Naive B cell (primary cell): ENCODE results near the gene MNAT1. TPM values are rescaled to one million over a fixed set of nuclear protein-coding genes. Genes with fewer than 3 reads are reported as not detected.

ENCODE experiments used
- ATAC-seq, 2 donors: fragments of 150-1000 bp; cut with Tn5 transposase; 2 replicates each; pipeline ENCODE4 v1.10.0; 2021; ENCODE audit warnings: low read depth in 2 of 2, mild to moderate bottlenecking in 2 of 2, moderate library complexity in 2 of 2
- DNase-seq: peaks from one replicate; pipeline ENCODE4 v3.0.0; 2022
- H3K27ac Mint-ChIP-seq, 6 donors: one replicate each; pipeline ENCODE4 v1.8.0; 2020 to 2022; ENCODE audit warnings: mild to moderate bottlenecking in 6 of 6, mixed read lengths in 6 of 6, moderate library complexity in 5 of 6, inconsistent platforms in 2 of 6
- H3K27me3 Mint-ChIP-seq, 3 donors: one replicate each; pipeline ENCODE4 v1.8.0; 2021 to 2022; ENCODE audit warnings: mixed read lengths in 3 of 3, mild to moderate bottlenecking in 1 of 3
- H3K36me3 Mint-ChIP-seq, 2 donors: one replicate each; pipeline ENCODE4 v1.8.0; 2020 to 2022; ENCODE audit warnings: mixed read lengths in 2 of 2, inconsistent platforms in 1 of 2, mild to moderate bottlenecking in 1 of 2
- H3K4me1 Mint-ChIP-seq, 3 donors: one replicate each; pipeline ENCODE4 v1.8.0; 2020 to 2022; ENCODE audit warnings: mixed read lengths in 3 of 3, inconsistent platforms in 1 of 3, mild to moderate bottlenecking in 1 of 3, moderate library complexity in 1 of 3
- H3K4me3 Mint-ChIP-seq, 8 donors: one replicate each; pipeline ENCODE4 v1.8.0; 2020 to 2022; ENCODE audit warnings: mild to moderate bottlenecking in 8 of 8, mixed read lengths in 8 of 8, moderate library complexity in 8 of 8, inconsistent platforms in 2 of 8
- H3K9me3 Mint-ChIP-seq, 7 donors: one replicate each; pipeline ENCODE4 v1.8.0; 2020 to 2022; ENCODE audit warnings: mixed read lengths in 7 of 7, mild to moderate bottlenecking in 5 of 7, inconsistent platforms in 2 of 7, moderate library complexity in 1 of 7
- polyA plus RNA-seq, 6 donors: library from polyadenylated mRNA; unstranded; fragments of 300-500 nt; fragmentation: Illumina TruSeq; gene quantifications; one replicate each; pipeline ENCODE4 v1.2.3, GENCODE V29; 2021; ENCODE audit warnings: low read depth in 6 of 6

MNAT1 gene
- polyA plus RNA-seq, 6 donors from 2014 or later: 14.5 to 27.4 (median 22.1) TPM

GRCh38 chr14:60944204-60944603 is 209.6 kb downstream of the MNAT1 start:
- peaks cover 0 to under 1% (median 0%) of the 10 kb centered on the region in 7 donors for H3K9me3 Mint-ChIP-seq
- DNase-seq (no peak), ATAC-seq (no peak)
- no peak overlapping the region for H3K27ac Mint-ChIP-seq
- no peaks in the 10 kb centered on the region for H3K27me3 Mint-ChIP-seq
- H3K36me3 Mint-ChIP-seq: peaks cover 11 to 17% of the 10 kb centered on the region in 2 donors
- H3K4me1 Mint-ChIP-seq: peaks cover 0 to 5% (median 1%) of the 10 kb centered on the region in 3 donors
- H3K4me3 Mint-ChIP-seq: no peak overlapping the region

GRCh38 chr14:60945984-60946383 is 211.4 kb downstream of the MNAT1 start:
- no peaks in the 10 kb centered on the region for H3K4me1 Mint-ChIP-seq
- no peak overlapping the region for H3K4me3 Mint-ChIP-seq
- H3K27me3 Mint-ChIP-seq: no peaks in the 10 kb centered on the region
- DNase-seq (no peak), ATAC-seq (no peak)
- H3K9me3 Mint-ChIP-seq: no peaks in the 10 kb centered on the region
- H3K36me3 Mint-ChIP-seq: peaks cover 11 to 14% of the 10 kb centered on the region in 2 donors
- peak overlapping the region in 2 of 6 donors; percentile 3 to 95 for H3K27ac Mint-ChIP-seq

DNA sequence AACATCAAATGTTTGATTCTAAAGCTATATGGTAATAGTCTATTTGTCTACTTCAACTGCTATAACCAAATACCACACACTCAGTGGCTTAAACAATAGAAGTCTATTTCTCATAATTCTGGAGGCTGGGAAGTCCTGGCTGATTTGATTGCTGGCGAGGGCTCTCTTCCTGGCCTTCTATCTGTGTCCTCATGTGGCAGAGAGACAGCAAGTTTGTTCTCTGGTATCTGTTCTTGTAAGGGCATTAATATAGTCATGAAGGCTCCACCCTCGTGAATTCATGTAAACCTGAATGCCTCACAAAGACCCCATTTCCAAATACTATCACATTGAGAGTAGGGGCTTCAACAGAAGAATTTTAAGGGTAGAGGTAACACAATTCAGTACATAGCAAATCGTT is 212.2 kb downstream of the MNAT1 start:
- peaks cover 11 to 14% of the 10 kb centered on the region in 2 donors for H3K36me3 Mint-ChIP-seq
- no peaks in the 10 kb centered on the region for H3K27me3 Mint-ChIP-seq
- H3K9me3 Mint-ChIP-seq: no peaks in the 10 kb centered on the region
- ATAC-seq: no peak
- no peak overlapping the region for H3K4me3 Mint-ChIP-seq
- H3K4me1 Mint-ChIP-seq: no peaks in the 10 kb centered on the region
- no peak for DNase-seq
- H3K27ac Mint-ChIP-seq: no peak overlapping the region

GRCh38 chr14:60951776-60952435 is 217.3 kb downstream of the MNAT1 start:
- ATAC-seq: no peak
- Mint-ChIP-seq H3K4me3 (no peak overlapping the region), H3K27me3 (no peaks in the 10 kb centered on the region), H3K4me1 (no peaks in the 10 kb centered on the region), H3K27ac (no peak overlapping the region), H3K9me3 (peaks cover 6 to 28% (median 16%) of the 10 kb centered on the region in 7 donors), H3K36me3 (peaks cover 9 to 14% of the 10 kb centered on the region in 2 donors)
- DNase-seq: no peak

DNA sequence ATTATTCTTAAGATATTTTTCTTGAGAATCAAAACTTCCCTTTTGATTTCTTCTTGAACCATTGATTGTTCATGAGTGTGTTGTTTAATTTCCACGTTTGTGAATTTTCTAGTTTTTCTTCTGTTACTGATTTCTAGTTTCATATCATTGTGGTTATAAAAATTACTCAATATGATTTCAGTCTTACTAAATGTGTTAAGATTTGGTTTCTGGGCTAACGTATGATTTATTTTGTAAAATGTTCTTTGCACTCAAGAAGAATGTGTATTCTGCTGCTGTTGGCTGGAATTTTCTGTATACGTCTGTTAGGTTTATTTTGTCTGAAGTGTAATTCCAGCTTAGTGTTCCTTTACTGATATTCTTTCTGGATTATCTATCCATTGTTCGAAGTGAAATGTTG is 221.6 kb downstream of the MNAT1 start:
- H3K4me3 Mint-ChIP-seq: no peak overlapping the region
- ATAC-seq (no peak), DNase-seq (no peak)
- peaks cover 20 to 67% (median 51%) of the 10 kb centered on the region in 7 donors for H3K9me3 Mint-ChIP-seq
- peaks cover 31 to 43% of the 10 kb centered on the region in 2 donors for H3K36me3 Mint-ChIP-seq
- no peaks in the 10 kb centered on the region for H3K27me3 Mint-ChIP-seq
- peaks cover 0 to under 1% (median 0%) of the 10 kb centered on the region in 3 donors for H3K4me1 Mint-ChIP-seq
- H3K27ac Mint-ChIP-seq: no peak overlapping the region

DNA sequence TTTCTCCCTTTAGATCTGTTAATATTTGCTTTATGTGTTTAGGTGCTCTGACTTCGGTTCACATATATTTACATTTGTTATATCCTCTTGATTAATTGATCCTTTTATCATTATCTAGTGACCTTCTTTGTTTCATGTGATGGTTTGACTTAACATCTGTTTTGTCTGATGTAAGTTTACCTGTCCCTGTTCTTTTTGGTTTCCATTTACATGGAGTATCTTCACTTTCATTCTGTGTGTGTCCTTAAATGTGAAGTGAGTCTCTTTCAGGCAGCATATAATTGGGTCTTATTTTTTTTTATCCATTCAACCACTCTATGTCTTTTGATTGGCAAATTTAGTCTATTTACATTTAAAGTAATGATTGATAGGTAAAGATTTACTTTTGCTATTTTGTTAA is 222.1 kb downstream of the MNAT1 start:
- no peak for DNase-seq
- peaks cover 23 to 70% (median 51%) of the 10 kb centered on the region in 7 donors for H3K9me3 Mint-ChIP-seq
- ATAC-seq: no peak
- peaks cover 0 to 4% (median 0%) of the 10 kb centered on the region in 3 donors for H3K4me1 Mint-ChIP-seq
- no peak overlapping the region for H3K4me3 Mint-ChIP-seq
- H3K27ac Mint-ChIP-seq: no peak overlapping the region
- peaks cover 31 to 47% of the 10 kb centered on the region in 2 donors for H3K36me3 Mint-ChIP-seq
- no peaks in the 10 kb centered on the region for H3K27me3 Mint-ChIP-seq

DNA sequence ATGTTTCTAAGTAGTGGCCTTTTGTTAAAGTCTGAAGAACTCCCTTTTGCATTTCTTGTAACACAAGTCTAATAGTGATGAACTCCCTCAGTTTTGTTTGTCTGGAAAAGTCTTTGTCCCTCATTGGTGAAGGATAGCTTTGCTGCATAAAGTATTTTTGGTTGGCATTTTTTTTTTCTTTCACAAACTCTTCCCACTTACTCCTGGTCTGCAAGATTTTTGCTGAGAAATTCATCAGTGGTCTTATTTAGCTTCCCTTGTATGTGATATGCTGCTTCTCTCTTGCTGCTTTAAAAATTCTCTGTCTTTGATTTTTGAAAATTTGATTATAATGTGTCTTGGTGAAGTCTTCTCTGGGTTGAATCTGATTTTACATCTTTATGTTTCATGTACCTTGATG is 223.6 kb downstream of the MNAT1 start:
- Mint-ChIP-seq H3K4me3 (peak overlapping the region in 1 of 8 donors; percentile 12), H3K36me3 (peaks cover 31 to 48% of the 10 kb centered on the region in 2 donors), H3K27ac (no peak overlapping the region), H3K27me3 (no peaks in the 10 kb centered on the region), H3K9me3 (peaks cover 23 to 70% (median 51%) of the 10 kb centered on the region in 7 donors), H3K4me1 (peaks cover 0 to 4% (median 0%) of the 10 kb centered on the region in 3 donors)
- ATAC-seq (no peak), DNase-seq (no peak)

DNA sequence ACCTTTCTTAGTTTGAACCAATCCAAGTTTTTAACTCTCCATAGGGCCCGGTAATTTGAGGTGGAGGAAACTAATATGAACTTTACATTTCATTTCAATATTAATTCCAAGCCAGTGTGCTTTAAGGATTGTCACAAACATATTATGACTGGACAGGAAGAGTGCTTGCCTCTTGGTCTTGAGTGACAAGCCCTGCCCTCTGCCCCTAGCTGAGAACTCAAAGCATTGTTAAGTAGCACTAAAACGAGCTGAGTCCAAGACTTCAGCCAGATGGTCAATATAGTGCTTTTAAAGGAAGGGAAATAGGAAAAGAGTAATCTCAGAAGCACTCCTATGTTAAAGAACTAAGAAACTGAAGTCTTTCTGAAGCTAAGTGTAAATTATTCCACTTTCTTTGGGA is 229.2 kb downstream of the MNAT1 start:
- Mint-ChIP-seq H3K36me3 (peaks cover 7 to 27% of the 10 kb centered on the region in 2 donors), H3K4me3 (no peak overlapping the region), H3K27ac (no peak overlapping the region), H3K27me3 (no peaks in the 10 kb centered on the region), H3K9me3 (peaks cover 6 to 24% (median 15%) of the 10 kb centered on the region in 7 donors), H3K4me1 (peaks cover 0 to 8% (median 0%) of the 10 kb centered on the region in 3 donors)
- ATAC-seq (no peak), DNase-seq (no peak)

- no peaks in the 10 kb centered on the region for H3K27me3 Mint-ChIP-seq
- H3K4me3 Mint-ChIP-seq: no peak overlapping the region
- no peak overlapping the region for H3K27ac Mint-ChIP-seq
- peaks cover 0 to 8% (median 0%) of the 10 kb centered on the region in 3 donors for H3K4me1 Mint-ChIP-seq
- H3K9me3 Mint-ChIP-seq: peaks cover 2 to 12% (median 8%) of the 10 kb centered on the region in 7 donors
- ATAC-seq: no peak
- peaks cover 7 to 18% of the 10 kb centered on the region in 2 donors for H3K36me3 Mint-ChIP-seq
- no peak for DNase-seq
Observed at GRCh38 chr14:60964904-60965303, 230.3 kb downstream of the MNAT1 start.

GRCh38 chr14:60965402-60965801 is 230.8 kb downstream of the MNAT1 start:
- Mint-ChIP-seq H3K4me3 (no peak overlapping the region), H3K36me3 (peaks cover 3 to 13% of the 10 kb centered on the region in 2 donors), H3K27me3 (no peaks in the 10 kb centered on the region), H3K9me3 (peaks cover 0 to 7% (median 3%) of the 10 kb centered on the region in 7 donors), H3K4me1 (peaks cover 0 to 8% (median 0%) of the 10 kb centered on the region in 3 donors), H3K27ac (no peak overlapping the region)
- DNase-seq (no peak), ATAC-seq (no peak)

DNA sequence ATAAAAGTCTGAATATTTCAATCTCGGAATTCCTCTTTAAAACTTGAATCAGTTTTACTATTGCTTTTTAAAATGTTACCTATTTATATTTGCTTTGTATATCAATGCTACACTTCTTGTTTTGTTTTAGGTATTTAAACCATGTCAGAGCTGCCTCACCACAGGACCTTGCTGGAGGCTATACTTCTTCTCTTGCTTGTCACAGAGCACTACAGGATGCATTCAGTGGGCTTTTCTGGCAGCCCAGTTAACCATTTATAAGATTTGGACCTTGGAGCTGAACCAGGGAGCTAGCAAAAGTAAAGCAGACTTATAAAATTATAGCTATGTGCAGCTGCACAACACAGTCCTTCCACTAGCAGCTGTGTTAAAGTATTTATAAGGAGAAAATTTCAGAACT is 233.5 kb downstream of the MNAT1 start:
- Mint-ChIP-seq H3K36me3 (no peaks in the 10 kb centered on the region), H3K4me3 (no peak overlapping the region), H3K9me3 (no peaks in the 10 kb centered on the region), H3K27me3 (no peaks in the 10 kb centered on the region), H3K4me1 (peaks cover 0 to 4% (median 0%) of the 10 kb centered on the region in 3 donors), H3K27ac (no peak overlapping the region)
- no peak for ATAC-seq
- no peak for DNase-seq

- no peak overlapping the region for H3K4me3 Mint-ChIP-seq
- DNase-seq (no peak), ATAC-seq (no peak)
- H3K36me3 Mint-ChIP-seq: no peaks in the 10 kb centered on the region
- peaks cover 0 to 4% (median 0%) of the 10 kb centered on the region in 3 donors for H3K4me1 Mint-ChIP-seq
- no peaks in the 10 kb centered on the region for H3K27me3 Mint-ChIP-seq
- H3K27ac Mint-ChIP-seq: no peak overlapping the region
- no peaks in the 10 kb centered on the region for H3K9me3 Mint-ChIP-seq
Observed at GRCh38 chr14:60968671-60969070, 234.1 kb downstream of the MNAT1 start.

DNA sequence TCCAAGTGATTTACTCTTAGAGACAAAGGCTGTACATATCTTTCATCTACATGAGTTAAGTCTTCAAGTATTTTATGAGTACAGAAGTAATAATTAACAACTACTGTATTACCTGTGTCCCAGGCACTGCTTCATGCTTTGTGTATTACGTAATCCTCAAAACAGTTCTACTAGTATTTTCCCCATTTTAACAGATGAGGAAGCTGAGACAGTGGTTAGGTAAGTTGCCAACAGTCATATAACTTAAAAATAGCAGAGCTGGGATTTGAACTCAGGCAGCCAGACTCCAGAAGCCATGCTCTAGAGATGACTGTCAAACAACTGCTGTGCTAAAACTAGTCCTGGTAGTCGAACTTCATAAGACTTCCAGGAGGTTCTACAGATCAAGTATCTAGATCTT is 235.6 kb downstream of the MNAT1 start:
- no peaks in the 10 kb centered on the region for H3K9me3 Mint-ChIP-seq
- H3K36me3 Mint-ChIP-seq: peaks cover 0 to 4% of the 10 kb centered on the region in 2 donors
- H3K4me1 Mint-ChIP-seq: peaks cover 0 to 4% (median 0%) of the 10 kb centered on the region in 3 donors
- H3K27me3 Mint-ChIP-seq: no peaks in the 10 kb centered on the region
- DNase-seq (no peak), ATAC-seq (no peak)
- no peak overlapping the region for H3K27ac Mint-ChIP-seq
- H3K4me3 Mint-ChIP-seq: no peak overlapping the region

GRCh38 chr14:60971271-60971670 is 236.7 kb downstream of the MNAT1 start:
- Mint-ChIP-seq H3K4me1 (peaks cover 0 to 4% (median 0%) of the 10 kb centered on the region in 3 donors), H3K27ac (peak overlapping the region in 1 of 6 donors; percentile 30), H3K36me3 (peaks cover 0 to 4% of the 10 kb centered on the region in 2 donors), H3K9me3 (no peaks in the 10 kb centered on the region), H3K27me3 (no peaks in the 10 kb centered on the region), H3K4me3 (no peak overlapping the region)
- DNase-seq: no peak
- no peak for ATAC-seq
